Muscle layer of duodenum (tissue), 2 donors: ENCODE measurements around the gene PPP1R14B.

Experiments used
- H3K27ac ChIP-seq: one replicate; pipeline ENCODE4 v1.7.0; 2013; ENCODE audit warnings: mild to moderate bottlenecking, low read length
- H3K27me3 ChIP-seq: one replicate; pipeline ENCODE4 v1.7.0; 2013; ENCODE audit warnings: low read depth, mild to moderate bottlenecking, control low read depth, low read length
- H3K36me3 ChIP-seq, 2 donors: one replicate each; pipeline ENCODE4 v1.7.0; 2013; ENCODE audit warnings: low read length in 2 of 2, control low read depth in 1 of 2, mild to moderate bottlenecking in 1 of 2; ENCODE audit not compliant: insufficient read depth in 2 of 2, control insufficient read depth in 1 of 2
- H3K4me1 ChIP-seq, 2 donors: one replicate each; pipeline ENCODE4 v1.7.0; 2013; ENCODE audit warnings: low read length in 2 of 2, mild to moderate bottlenecking in 2 of 2, control low read depth in 1 of 2, moderate library complexity in 1 of 2; ENCODE audit not compliant: insufficient read depth in 2 of 2, control insufficient read depth in 1 of 2
- H3K4me3 ChIP-seq, 2 donors: one replicate each; pipeline ENCODE4 v1.7.0; 2013; ENCODE audit warnings: low read length in 2 of 2, low read depth in 1 of 2, mild to moderate bottlenecking in 1 of 2
- H3K9me3 ChIP-seq, 2 donors: one replicate each; pipeline ENCODE4 v1.7.0; 2013; ENCODE audit warnings: low read length in 2 of 2, control low read depth in 1 of 2, mild to moderate bottlenecking in 1 of 2; ENCODE audit not compliant: control insufficient read depth in 1 of 2
- donor health status: healthy.

Gene PPP1R14B, protein sequence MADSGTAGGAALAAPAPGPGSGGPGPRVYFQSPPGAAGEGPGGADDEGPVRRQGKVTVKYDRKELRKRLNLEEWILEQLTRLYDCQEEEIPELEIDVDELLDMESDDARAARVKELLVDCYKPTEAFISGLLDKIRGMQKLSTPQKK

GRCh38 chr11:64246871-64247728 lies at the start of gene PPP1R14B:
Gene PPP1R14B, minus strand, starts transcription at chr11:64246943. Its CDS starts 270 bp downstream, at chr11:64246673.
- peak within 1 kb of the TSS; percentile 91 to 98 for H3K4me3 ChIP-seq
- H3K9me3 ChIP-seq: no peaks in the 10 kb centered on the region
- H3K4me1 ChIP-seq: peaks cover 8 to 50% of the 10 kb centered on the region in 2 donors
- no peaks in the 10 kb centered on the region for H3K27me3 ChIP-seq
- no peaks in the 10 kb centered on the region for H3K36me3 ChIP-seq
- peak within 1 kb of the TSS; percentile 92 for H3K27ac ChIP-seq

GRCh38 chr11:64296236-64296635 lies 49.5 kb upstream of the PPP1R14B start:
- Histone ChIP-seq H3K27me3 (peaks cover 69% of the 10 kb centered on the region), H3K9me3 (no peaks in the 10 kb centered on the region), H3K27ac (no peak overlapping the region), H3K36me3 (no peaks in the 10 kb centered on the region), H3K4me1 (peaks cover 0 to 37% of the 10 kb centered on the region in 2 donors), H3K4me3 (no peak overlapping the region)

DNA sequence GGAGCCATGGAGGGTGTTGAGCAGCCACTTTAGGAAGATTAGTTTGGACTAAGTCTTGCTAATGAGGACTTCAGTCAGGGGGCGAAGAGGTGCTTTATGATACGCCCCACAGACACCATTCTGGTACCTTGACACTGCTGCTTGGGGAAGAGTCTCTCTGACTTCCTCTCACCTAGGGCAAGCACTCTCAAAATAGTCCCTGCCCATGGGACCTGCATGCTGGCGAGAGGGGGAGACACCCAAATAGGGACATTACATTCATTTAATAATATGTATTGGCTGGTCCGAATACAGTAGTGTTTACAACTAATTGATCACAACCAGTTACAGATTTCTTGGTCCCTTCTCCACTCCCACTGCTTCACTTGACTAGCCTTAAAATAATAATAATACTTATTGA lies 49.0 kb upstream of the PPP1R14B start:
- Histone ChIP-seq H3K4me1 (peaks cover 0 to 35% of the 10 kb centered on the region in 2 donors), H3K27me3 (peaks cover 73% of the 10 kb centered on the region), H3K4me3 (no peak overlapping the region), H3K9me3 (no peaks in the 10 kb centered on the region), H3K36me3 (no peaks in the 10 kb centered on the region), H3K27ac (no peak overlapping the region)

DNA sequence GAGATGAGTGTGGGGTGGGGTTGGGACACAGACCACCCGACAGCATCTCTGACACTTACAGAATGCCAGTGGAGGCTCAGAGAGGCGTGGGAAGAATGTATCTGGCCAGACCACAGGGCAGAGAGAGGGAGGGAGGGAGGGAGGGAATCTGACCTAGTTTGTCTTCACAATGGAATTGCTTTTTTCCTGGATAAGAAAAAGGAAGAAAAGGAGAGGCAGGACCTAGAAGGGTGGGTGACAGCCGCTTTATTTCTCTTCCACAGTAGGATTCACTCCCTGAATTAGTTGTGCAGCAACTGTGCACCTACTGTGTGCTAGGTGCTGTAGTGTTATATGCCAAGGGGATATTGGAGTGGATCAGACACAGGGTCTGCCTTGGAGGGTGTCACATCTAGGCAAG lies 48.0 kb upstream of the PPP1R14B start:
- Histone ChIP-seq H3K27me3 (peaks cover 72% of the 10 kb centered on the region), H3K4me3 (no peak overlapping the region), H3K9me3 (no peaks in the 10 kb centered on the region), H3K36me3 (no peaks in the 10 kb centered on the region), H3K27ac (no peak overlapping the region), H3K4me1 (peaks cover 0 to 25% of the 10 kb centered on the region in 2 donors)

GRCh38 chr11:64292460-64293254 lies 45.9 kb upstream of the PPP1R14B start:
- Histone ChIP-seq H3K27me3 (peaks cover 56% of the 10 kb centered on the region), H3K4me3 (peak overlapping the region in 1 of 2 donors; percentile 53), H3K4me1 (peaks cover 0 to 15% of the 10 kb centered on the region in 2 donors), H3K9me3 (no peaks in the 10 kb centered on the region), H3K27ac (no peak overlapping the region), H3K36me3 (no peaks in the 10 kb centered on the region)

GRCh38 chr11:64291752-64292459 lies 45.2 kb upstream of the PPP1R14B start:
- Histone ChIP-seq H3K4me3 (peak overlapping the region in 1 of 2 donors; percentile 53), H3K27ac (no peak overlapping the region), H3K9me3 (no peaks in the 10 kb centered on the region), H3K27me3 (peaks cover 49% of the 10 kb centered on the region), H3K4me1 (peaks cover 0 to 15% of the 10 kb centered on the region in 2 donors), H3K36me3 (no peaks in the 10 kb centered on the region)

GRCh38 chr11:64291262-64291751 lies 44.6 kb upstream of the PPP1R14B start, which contains the start of gene KCNK4:
Gene KCNK4, plus strand, starts transcription at chr11:64291302. Its CDS starts 1,717 bp downstream, at chr11:64293019.
- peaks cover 44% of the 10 kb centered on the region for H3K27me3 ChIP-seq
- H3K4me1 ChIP-seq: peaks cover 0 to 20% of the 10 kb centered on the region in 2 donors
- H3K9me3 ChIP-seq: no peaks in the 10 kb centered on the region
- peak within 1 kb of the TSS in 1 of 2 donors; percentile 53 for H3K4me3 ChIP-seq
- H3K27ac ChIP-seq: no peak within 1 kb of the TSS
- H3K36me3 ChIP-seq: no peaks in the 10 kb centered on the region

DNA sequence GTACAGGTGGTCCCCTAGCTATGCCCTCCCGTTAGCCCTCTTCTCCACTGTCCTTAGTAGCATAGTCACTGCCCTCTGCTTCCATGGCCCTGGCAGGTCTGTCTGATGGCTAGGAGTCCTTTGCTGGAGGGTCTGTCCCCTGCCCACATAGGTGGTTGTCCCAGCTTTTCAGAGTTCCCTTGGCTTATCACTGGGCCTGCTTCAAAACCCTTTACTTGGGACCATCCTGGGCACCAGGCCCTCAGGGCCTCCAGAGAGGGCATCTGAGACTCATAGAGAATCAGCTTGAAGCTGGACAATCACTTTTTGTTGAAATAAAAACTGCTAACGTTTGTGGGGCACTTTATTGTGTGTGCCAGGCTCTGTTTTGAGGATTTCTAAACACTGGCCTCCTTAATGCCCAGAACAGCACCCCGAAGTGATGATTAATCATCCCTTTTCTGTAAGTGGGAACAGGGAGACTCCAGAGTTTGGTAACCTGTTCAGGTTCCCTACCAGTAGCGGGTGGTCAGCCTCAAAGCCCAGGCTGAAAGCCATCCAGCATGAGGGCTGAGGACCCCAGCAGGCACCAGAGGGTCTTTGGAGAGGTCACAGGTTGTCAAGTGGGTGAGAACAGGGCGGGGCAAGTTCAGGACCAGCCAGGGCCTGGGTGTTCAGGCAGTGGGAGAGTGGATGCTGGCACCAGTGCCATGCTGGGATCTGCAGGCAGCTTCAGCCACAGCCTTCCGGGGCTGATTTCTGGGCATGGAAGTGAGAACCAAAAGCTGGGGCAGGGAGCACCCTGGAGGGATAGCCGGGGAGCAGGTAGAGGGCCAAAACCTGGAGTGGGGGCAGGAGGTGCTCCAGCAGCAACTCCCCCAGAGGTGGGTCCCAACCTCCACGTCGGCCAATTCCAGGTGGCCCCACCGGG lies 43.9 kb upstream of the PPP1R14B start:
- Histone ChIP-seq H3K27me3 (peaks cover 38% of the 10 kb centered on the region), H3K9me3 (no peaks in the 10 kb centered on the region), H3K36me3 (no peaks in the 10 kb centered on the region), H3K4me3 (no peak overlapping the region), H3K4me1 (peaks cover 0 to 26% of the 10 kb centered on the region in 2 donors), H3K27ac (no peak overlapping the region)

DNA sequence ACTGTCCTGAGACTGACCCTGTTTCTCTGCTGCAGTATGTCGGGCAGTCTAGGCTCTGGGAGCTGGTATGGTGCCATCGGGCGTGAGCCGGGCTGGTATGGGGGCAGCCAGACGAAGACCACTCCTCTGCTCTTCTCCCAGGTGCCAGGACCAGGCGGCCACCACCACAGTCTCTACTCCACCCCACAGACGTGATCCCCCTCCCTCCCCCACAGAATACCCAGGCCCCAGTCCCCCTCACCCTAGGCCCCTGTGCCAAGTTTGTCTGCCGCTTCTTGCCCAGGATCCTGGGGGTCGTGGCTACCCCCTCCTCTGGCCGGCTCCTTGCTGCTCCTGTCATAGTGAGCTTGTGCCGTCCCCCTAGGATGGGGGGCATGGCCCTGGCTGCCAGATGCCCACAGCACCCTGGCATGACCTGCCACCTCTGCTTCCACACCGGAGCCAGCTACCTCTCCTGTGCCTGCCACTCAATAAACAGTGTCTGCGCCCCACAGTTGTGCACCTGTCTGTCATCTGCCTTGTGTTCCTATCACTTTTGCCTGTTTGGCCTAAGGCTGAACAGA lies 42.3 kb upstream of the PPP1R14B start:
- Histone ChIP-seq H3K9me3 (no peaks in the 10 kb centered on the region), H3K36me3 (no peaks in the 10 kb centered on the region), H3K4me1 (peaks cover under 1 to 29% of the 10 kb centered on the region in 2 donors), H3K4me3 (no peak overlapping the region), H3K27ac (no peak overlapping the region), H3K27me3 (peaks cover 31% of the 10 kb centered on the region)

GRCh38 chr11:64288353-64288750 lies 41.6 kb upstream of the PPP1R14B start:
- Histone ChIP-seq H3K4me1 (peaks cover 4 to 36% of the 10 kb centered on the region in 2 donors), H3K36me3 (no peaks in the 10 kb centered on the region), H3K9me3 (no peaks in the 10 kb centered on the region), H3K4me3 (no peak overlapping the region), H3K27ac (no peak overlapping the region), H3K27me3 (peaks cover 26% of the 10 kb centered on the region)
